ENCODE measurements around the gene CARM1. TPM values are rescaled to one million over a fixed set of nuclear protein-coding genes. Genes with fewer than 3 reads are reported as not detected.

Gene CARM1
- total RNA-seq, 3 donors from 2014 or later (not counting 1 experiment from before 2014, with no cell fraction given), result 13.4 to 21.3 (median 19.8) TPM

- Mint-ChIP-seq H3K9me3 (no peaks in the 10 kb centered on the region), H3K36me3 (no peaks in the 10 kb centered on the region), H3K4me3 (no peak overlapping the region), H3K27me3 (ENCODE audit: low read depth in 2 of 2) (no peaks in the 10 kb centered on the region), H3K4me1 (no peaks in the 10 kb centered on the region), H3K27ac (no peak overlapping the region)
- WGBS (ENCODE audit: insufficient coverage), result 97% methylated on average over 18 of the region's 18 CpGs
- H3K27ac ChIP-seq (ENCODE audit: low read length), result no peak overlapping the region
- no peak for ATAC-seq
- peaks cover 28% of the 10 kb centered on the region for H3K36me3 ChIP-seq (ENCODE audit: control insufficient read depth, insufficient read depth, low read length)
- H3K4me1 ChIP-seq (ENCODE audit: control insufficient read depth, insufficient read depth, low read length), result no peaks in the 10 kb centered on the region
- no peak for TF ChIP-seq CTCF (IDR thresholded peaks at IDR 0.05)
- intact Hi-C loops (cut with micrococcal nuclease), result no loop called here
- no peak overlapping the region for H3K4me3 ChIP-seq (ENCODE audit: low read length)
- no peak for DNase-seq
- H3K27me3 ChIP-seq (ENCODE audit: control insufficient read depth, insufficient read depth, low read length), result no peaks in the 10 kb centered on the region
- H3K9me3 ChIP-seq (ENCODE audit: control insufficient read depth, insufficient read depth, low read length), result no peaks in the 10 kb centered on the region
Observed at GRCh38 chr19:10912619-10913018, 41.3 kb downstream of the CARM1 start.

- ATAC-seq, result no peak
- Histone ChIP-seq H3K36me3 (ENCODE audit: control insufficient read depth, insufficient read depth, low read length) (peaks cover 18% of the 10 kb centered on the region), H3K9me3 (ENCODE audit: control insufficient read depth, insufficient read depth, low read length) (no peaks in the 10 kb centered on the region), H3K4me1 (ENCODE audit: control insufficient read depth, insufficient read depth, low read length) (no peaks in the 10 kb centered on the region), H3K27me3 (ENCODE audit: control insufficient read depth, insufficient read depth, low read length) (no peaks in the 10 kb centered on the region), H3K27ac (ENCODE audit: low read length) (no peak overlapping the region), H3K4me3 (ENCODE audit: low read length) (no peak overlapping the region)
- Mint-ChIP-seq H3K27ac (no peak overlapping the region), H3K27me3 (ENCODE audit: low read depth in 2 of 2) (no peaks in the 10 kb centered on the region), H3K36me3 (no peaks in the 10 kb centered on the region), H3K4me3 (no peak overlapping the region), H3K4me1 (no peaks in the 10 kb centered on the region), H3K9me3 (no peaks in the 10 kb centered on the region)
- WGBS (ENCODE audit: insufficient coverage), result 98% methylated on average over 24 of the region's 24 CpGs
- intact Hi-C loops (cut with micrococcal nuclease), result no loop called here
- no peak for TF ChIP-seq CTCF (IDR thresholded peaks at IDR 0.05)
- DNase-seq, result no peak
Observed at GRCh38 chr19:10913716-10914340, 42.5 kb downstream of the CARM1 start.

GRCh38 chr19:10915130-10916091, 44.1 kb downstream of the CARM1 start:
- H3K9me3 Mint-ChIP-seq, result no peaks in the 10 kb centered on the region
- no peak overlapping the region for H3K27ac ChIP-seq (ENCODE audit: low read length)
- no peak overlapping the region for H3K27ac Mint-ChIP-seq
- H3K4me3 ChIP-seq (ENCODE audit: low read length), result no peak overlapping the region
- intact Hi-C loops (cut with micrococcal nuclease), result no loop called here
- H3K36me3 ChIP-seq (ENCODE audit: control insufficient read depth, insufficient read depth, low read length), result peaks cover 22% of the 10 kb centered on the region
- no peaks in the 10 kb centered on the region for H3K4me1 Mint-ChIP-seq
- no peak for DNase-seq
- 95% methylated on average over 19 of the region's 19 CpGs for WGBS (ENCODE audit: insufficient coverage)
- H3K4me3 Mint-ChIP-seq, result no peak overlapping the region
- H3K9me3 ChIP-seq (ENCODE audit: control insufficient read depth, insufficient read depth, low read length), result no peaks in the 10 kb centered on the region
- no peaks in the 10 kb centered on the region for H3K36me3 Mint-ChIP-seq
- no peaks in the 10 kb centered on the region for H3K27me3 Mint-ChIP-seq (ENCODE audit: low read depth in 2 of 2)
- ATAC-seq, result no peak
- TF ChIP-seq CTCF (IDR thresholded peaks at IDR 0.05), result no peak
- H3K27me3 ChIP-seq (ENCODE audit: control insufficient read depth, insufficient read depth, low read length), result no peaks in the 10 kb centered on the region
- no peaks in the 10 kb centered on the region for H3K4me1 ChIP-seq (ENCODE audit: control insufficient read depth, insufficient read depth, low read length)

Measured in natural killer cell (primary cell).